HG02840 (cell line): ENCODE results near the gene RSPRY1.

Source experiments
- ATAC-seq: cut with Tn5 transposase; IDR thresholded peaks from one replicate; pipeline ENCODE4 v1.9.1; 2021; ENCODE audit warnings: mild to moderate bottlenecking, moderate library complexity, moderate number of reproducible peaks; ENCODE audit not compliant: unreplicated experiment, low FRiP score

Gene RSPRY1

GRCh38 chr16:57216968-57217367 lies 30.8 kb downstream of the RSPRY1 start:
- ATAC-seq = no peak

GRCh38 chr16:57223057-57223456 lies 36.9 kb downstream of the RSPRY1 start:
- ATAC-seq = no peak

GRCh38 chr16:57224651-57225335 lies 38.7 kb downstream of the RSPRY1 start:
- ATAC-seq = no peak

- no peak for ATAC-seq
These were observed 39.8 kb downstream of the RSPRY1 start for GRCh38 chr16:57225978-57226377.

- no peak for ATAC-seq
These were observed 40.8 kb downstream of the RSPRY1 start for GRCh38 chr16:57226701-57227621.

GRCh38 chr16:57229079-57229478 lies 43.0 kb downstream of the RSPRY1 start:
- ATAC-seq = no peak

GRCh38 chr16:57231821-57232350 lies 45.8 kb downstream of the RSPRY1 start:
- no peak for ATAC-seq

- ATAC-seq = no peak
These were observed 48.0 kb downstream of the RSPRY1 start for GRCh38 chr16:57233944-57234706.

- no peak for ATAC-seq
These were observed 48.6 kb downstream of the RSPRY1 start for GRCh38 chr16:57234707-57235092.

- ATAC-seq = no peak
These were observed 49.2 kb downstream of the RSPRY1 start for GRCh38 chr16:57235128-57236021.

GRCh38 chr16:57236022-57236350 lies 49.9 kb downstream of the RSPRY1 start:
- ATAC-seq = no peak

- no peak for ATAC-seq
These were observed 52.6 kb downstream of the RSPRY1 start for GRCh38 chr16:57238682-57239081.

- ATAC-seq = no peak
These were observed 53.0 kb downstream of the RSPRY1 start for GRCh38 chr16:57239107-57239506.

- ATAC-seq = no peak
These were observed 54.7 kb downstream of the RSPRY1 start for GRCh38 chr16:57240851-57241250.

- no peak for ATAC-seq
These were observed 56.5 kb downstream of the RSPRY1 start for GRCh38 chr16:57242650-57243049.

GRCh38 chr16:57244463-57244766 lies 58.3 kb downstream of the RSPRY1 start:
- no peak for ATAC-seq

GRCh38 chr16:57244767-57245471 lies 58.8 kb downstream of the RSPRY1 start, which contains the start of gene ARL2BP:
TSS of gene ARL2BP (plus strand) at chr16:57245259. CDS start at chr16:57245368, 109 bp downstream.
- ATAC-seq = peak; percentile 94

- peak; percentile 23 for ATAC-seq
These were observed 59.5 kb downstream of the RSPRY1 start for GRCh38 chr16:57245472-57246113.

- ATAC-seq = no peak
These were observed 65.2 kb downstream of the RSPRY1 start for GRCh38 chr16:57251352-57251751.
